HEK293T (cell line): Measurements from ENCODE around the gene WDR93.
"Not testable (repeated sequence)": the region's sequence is repeated elsewhere in the genome, so short reads cannot be mapped to it uniquely, and the experiment has no call there.

Source experiments
- ARNT ChIP-seq: fragments of 450-650 bp; IDR thresholded peaks from 2 replicates; pipeline ENCODE4 v1.6.1; 2017; ENCODE audit warnings: mild to moderate bottlenecking
- BHLHE40 ChIP-seq: fragments of 450-650 bp; IDR thresholded peaks from 2 replicates; pipeline ENCODE4 v1.6.1; 2016; ENCODE audit warnings: mild to moderate bottlenecking, moderate library complexity, borderline replicate concordance
- CTBP1 ChIP-seq: fragments of 450-650 bp; IDR thresholded peaks from 2 replicates; pipeline ENCODE4 v1.6.1; 2016; ENCODE audit warnings: borderline replicate concordance
- ELF4 ChIP-seq: fragments of 450-650 bp; IDR thresholded peaks from 2 replicates; pipeline ENCODE4 v1.6.1; 2017; ENCODE audit warnings: antibody characterized with exemption
- FOXA1 ChIP-seq: fragments of 450-650 bp; IDR thresholded peaks from 2 replicates; pipeline ENCODE4 v1.6.1; 2016; ENCODE audit warnings: mild to moderate bottlenecking
- FOXK2 ChIP-seq: fragments of 450-650 bp; IDR thresholded peaks from 2 replicates; pipeline ENCODE4 v1.6.1; 2016; ENCODE audit warnings: mild to moderate bottlenecking
- FOXM1 ChIP-seq: fragments of 450-650 bp; IDR thresholded peaks from 2 replicates; pipeline ENCODE4 v1.6.1; 2017; ENCODE audit warnings: mild to moderate bottlenecking, borderline replicate concordance
- HDGF ChIP-seq: fragments of 450-650 bp; IDR thresholded peaks from 2 replicates; pipeline ENCODE4 v1.6.1; 2017; ENCODE audit warnings: antibody characterized with exemption, borderline replicate concordance
- L3MBTL2 ChIP-seq: fragments of 450-650 bp; conservative IDR thresholded peaks from 2 replicates; pipeline ENCODE4 v1.6.1; 2016; ENCODE audit warnings: mild to moderate bottlenecking
- NFRKB ChIP-seq: fragments of 450-650 bp; IDR thresholded peaks from 2 replicates; pipeline ENCODE4 v1.6.1; 2016; ENCODE audit warnings: mild to moderate bottlenecking, moderate library complexity
- SP1 ChIP-seq: fragments of 450-650 bp; IDR thresholded peaks from 2 replicates; pipeline ENCODE4 v1.6.1; 2017
- SUZ12 ChIP-seq: fragments of 450-650 bp; IDR thresholded peaks from 2 replicates; pipeline ENCODE4 v1.6.1; 2016; ENCODE audit warnings: mild to moderate bottlenecking
- TARDBP ChIP-seq: fragments of 450-650 bp; IDR thresholded peaks from 2 replicates; pipeline ENCODE4 v1.6.1; 2016
- ZNF384 ChIP-seq: fragments of 450-650 bp; IDR thresholded peaks from 2 replicates; pipeline ENCODE4 v1.6.1; 2016

DNA sequence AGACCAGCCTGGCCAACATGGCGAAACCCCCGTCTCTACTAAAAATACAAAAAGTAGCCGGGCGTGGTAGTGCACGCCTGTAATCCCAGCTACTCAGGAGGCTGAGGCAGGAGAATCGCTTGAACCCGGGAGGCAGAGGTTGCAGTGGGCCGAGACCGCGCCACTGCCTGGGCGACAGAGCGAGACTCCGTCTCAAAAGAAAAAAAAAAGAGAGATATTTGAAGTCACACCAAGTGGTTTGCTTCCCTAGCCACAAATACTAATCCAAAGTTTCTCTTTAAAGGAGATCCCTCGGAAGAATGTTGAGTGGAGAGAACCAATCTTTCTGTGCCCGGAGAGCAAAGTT is 708 bp upstream of the WDR93 start:
- TF ChIP-seq FOXK2, ZNF384, HDGF, NFRKB, BHLHE40, FOXA1, SUZ12, ARNT, SP1, CTBP1, TARDBP, FOXM1, ELF4: not testable (repeated sequence)
- peak; percentile 69; the same call in 1 of the 2 replicates for TF ChIP-seq L3MBTL2
